Mammary epithelial cell (primary cell): ENCODE measurements around the gene GALNT10.

Experiments used
- CTCF ChIP-seq, 2 donors: IDR thresholded peaks in 1 of 2; conservative IDR thresholded peaks in 1 of 2; 2 replicates each; pipeline ENCODE4 v1.5.1; 2011 to 2012; ENCODE audit warnings: inconsistent platforms in 2 of 2, low read length in 2 of 2, mild to moderate bottlenecking in 2 of 2, control low read depth in 1 of 2, low read depth in 1 of 2; ENCODE audit not compliant: insufficient read depth in 1 of 2; ENCODE audit errors: extremely low read depth in 1 of 2
- EZH2 ChIP-seq: IDR thresholded peaks from 2 replicates; pipeline ENCODE4 v1.6.1; 2012; ENCODE audit warnings: low read length, inconsistent platforms, borderline replicate concordance

DNA sequence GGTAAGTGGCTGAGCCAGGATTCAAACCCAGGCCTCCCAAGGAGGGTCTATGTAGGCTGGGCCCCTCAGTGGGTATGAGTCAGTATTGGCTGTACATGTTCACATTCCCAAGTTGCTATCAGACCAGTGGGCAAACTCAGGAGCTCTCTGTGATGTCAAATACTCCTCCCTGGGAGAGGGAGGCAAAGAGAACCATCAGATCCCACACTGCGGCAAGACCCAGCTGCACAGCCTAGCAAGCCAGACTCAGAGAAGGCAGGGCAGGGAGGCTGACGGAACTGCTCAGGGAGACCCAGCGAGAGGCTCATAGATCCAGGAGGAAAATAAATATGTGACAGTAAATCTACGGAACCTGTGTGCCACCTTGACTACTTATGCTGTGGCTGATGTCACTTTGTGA, 212.7 kb downstream of the GALNT10 start:
- TF ChIP-seq EZH2: no peak
- TF ChIP-seq CTCF (conservative IDR thresholded peaks at IDR 0.05 in 1 of 2, IDR thresholded peaks at IDR 0.05 in 1 of 2; ENCODE audit: extremely low read depth in 1 of 2, insufficient read depth in 1 of 2, low read depth in 1 of 2, low read length in 2 of 2): no peak
